T-helper 2 cell treated with Interferon-gamma antibody and Interleukin-4, amounts not matched to agents 5 μg/mL and 100 μg/mL, for 36 hours (primary cell): ENCODE results near the gene CCNY.
"Not testable (repeated sequence)": the region's sequence is repeated elsewhere in the genome, so short reads cannot be mapped to it uniquely, and the experiment has no call there.

Experiments
- DNase-seq: peaks from one replicate; pipeline ENCODE4 v3.0.0; 2021; ENCODE audit warnings: low spot score
- H3K27ac Mint-ChIP-seq: one replicate; pipeline ENCODE4 v1.8.0; 2021; ENCODE audit warnings: mild to moderate bottlenecking, mixed read lengths
- H3K27me3 Mint-ChIP-seq: one replicate; pipeline ENCODE4 v1.8.0; 2021; ENCODE audit warnings: low read depth, mixed read lengths
- H3K36me3 Mint-ChIP-seq: one replicate; pipeline ENCODE4 v1.8.0; 2021; ENCODE audit warnings: low read depth, mixed read lengths
- H3K4me1 Mint-ChIP-seq: one replicate; pipeline ENCODE4 v1.8.0; 2021; ENCODE audit warnings: low read depth, mixed read lengths
- H3K4me3 Mint-ChIP-seq: one replicate; pipeline ENCODE4 v1.8.0; 2022; ENCODE audit warnings: mild to moderate bottlenecking, moderate library complexity, mixed read lengths
- H3K9me3 Mint-ChIP-seq: one replicate; pipeline ENCODE4 v1.8.0; 2021; ENCODE audit warnings: mixed read lengths

The CCNY gene

DNA sequence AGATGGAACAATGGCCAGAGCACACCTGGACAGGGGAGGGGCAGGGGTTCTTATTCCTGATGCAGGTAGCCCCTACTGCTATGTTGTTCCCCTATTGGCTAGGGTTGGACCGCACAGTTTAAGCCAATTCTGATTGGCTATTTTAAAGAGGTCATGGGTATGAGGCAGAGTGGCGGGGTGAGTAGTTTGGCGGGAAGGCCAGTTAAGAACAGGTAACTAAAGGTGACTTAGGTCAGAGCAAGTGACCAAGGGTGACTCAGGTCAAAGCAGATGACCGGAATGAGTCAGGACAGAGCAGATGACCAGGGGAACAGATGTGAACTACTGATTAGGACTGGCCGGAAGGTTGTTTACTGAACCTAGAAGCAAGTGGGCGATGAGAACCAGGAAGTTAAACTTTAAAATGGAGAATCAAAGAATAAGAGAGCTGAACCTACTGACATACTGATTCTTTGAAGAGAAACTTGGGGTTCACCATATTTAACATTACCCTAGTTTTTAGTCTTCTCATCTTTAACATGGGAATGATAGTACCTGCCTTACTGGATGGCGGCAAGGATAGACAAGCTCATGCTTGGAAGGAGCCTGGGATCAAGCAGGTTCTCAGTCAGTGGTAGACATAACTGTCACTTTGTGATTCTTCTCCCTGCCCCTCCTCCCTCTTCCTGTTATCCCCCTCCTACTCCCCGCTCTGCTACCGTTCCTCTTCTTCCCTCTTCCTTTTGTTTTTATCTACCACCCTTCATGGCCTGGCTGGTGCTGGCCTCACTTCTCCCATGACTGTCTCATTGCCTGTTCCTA is 55.0 kb downstream of the CCNY start:
- Mint-ChIP-seq H3K27ac (no peak overlapping the region), H3K9me3 (peaks cover 20% of the 10 kb centered on the region), H3K27me3 (no peaks in the 10 kb centered on the region), H3K4me1 (peaks cover 11% of the 10 kb centered on the region), H3K36me3 (peaks cover 14% of the 10 kb centered on the region), H3K4me3 (no peak overlapping the region)
- no peak for DNase-seq

DNA sequence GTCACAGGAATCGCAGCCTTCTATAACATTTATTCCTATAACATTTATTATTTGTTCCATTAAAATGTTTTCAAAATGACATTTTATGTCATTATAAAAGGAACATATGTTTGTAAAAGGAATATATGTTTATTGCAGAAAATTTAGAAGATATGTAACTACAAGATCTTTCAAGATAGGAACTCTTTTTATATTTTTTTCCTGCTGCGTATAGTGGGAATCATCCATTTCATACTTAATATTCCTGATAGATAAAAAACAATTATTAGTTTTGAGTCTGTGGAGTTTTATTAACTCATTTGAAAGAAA is 55.6 kb downstream of the CCNY start:
- Mint-ChIP-seq H3K27me3 (no peaks in the 10 kb centered on the region), H3K27ac (no peak overlapping the region), H3K9me3 (peaks cover 20% of the 10 kb centered on the region), H3K4me3 (no peak overlapping the region), H3K36me3 (peaks cover 14% of the 10 kb centered on the region), H3K4me1 (peaks cover 7% of the 10 kb centered on the region)
- no peak for DNase-seq

DNA sequence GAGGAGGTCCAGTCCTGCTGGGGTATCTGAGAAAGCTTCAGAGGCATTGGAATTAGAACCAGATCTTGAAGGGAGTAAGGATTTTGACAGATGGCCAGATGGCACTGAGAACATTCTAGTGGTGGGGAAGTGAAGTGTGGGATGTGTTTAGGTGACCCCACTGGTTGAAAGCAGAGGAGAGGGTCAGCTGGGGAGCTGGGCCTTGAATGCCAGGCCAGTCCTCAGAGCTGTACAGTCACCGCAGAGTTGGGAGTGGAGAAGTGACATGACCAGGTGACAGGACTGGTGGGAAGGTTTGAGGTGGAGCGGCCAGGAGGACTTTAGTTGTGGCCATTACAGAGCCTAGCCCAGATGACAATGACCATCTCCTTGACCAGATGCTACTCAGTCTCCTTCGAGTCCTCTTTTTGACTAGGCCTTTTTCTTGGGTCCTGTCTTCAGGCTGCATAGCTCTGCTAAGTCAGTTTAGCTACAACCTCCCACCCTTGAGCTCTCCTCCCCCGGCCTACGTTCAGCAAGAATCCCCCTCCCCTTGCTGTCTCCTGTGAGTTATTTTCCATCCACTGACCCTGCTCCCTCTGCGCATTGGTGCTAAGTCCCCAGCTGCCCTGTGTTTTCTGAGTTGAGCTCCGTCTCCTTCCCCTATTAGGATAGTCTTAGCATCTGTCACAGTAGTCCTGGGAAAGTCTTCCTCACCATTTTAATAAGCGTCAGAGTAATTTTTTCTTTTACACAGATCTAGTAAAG is 56.3 kb downstream of the CCNY start:
- Mint-ChIP-seq H3K4me1 (peaks cover 4% of the 10 kb centered on the region), H3K27ac (no peak overlapping the region), H3K27me3 (no peaks in the 10 kb centered on the region), H3K36me3 (peaks cover 14% of the 10 kb centered on the region), H3K4me3 (no peak overlapping the region), H3K9me3 (peaks cover 20% of the 10 kb centered on the region)
- no peak for DNase-seq

DNA sequence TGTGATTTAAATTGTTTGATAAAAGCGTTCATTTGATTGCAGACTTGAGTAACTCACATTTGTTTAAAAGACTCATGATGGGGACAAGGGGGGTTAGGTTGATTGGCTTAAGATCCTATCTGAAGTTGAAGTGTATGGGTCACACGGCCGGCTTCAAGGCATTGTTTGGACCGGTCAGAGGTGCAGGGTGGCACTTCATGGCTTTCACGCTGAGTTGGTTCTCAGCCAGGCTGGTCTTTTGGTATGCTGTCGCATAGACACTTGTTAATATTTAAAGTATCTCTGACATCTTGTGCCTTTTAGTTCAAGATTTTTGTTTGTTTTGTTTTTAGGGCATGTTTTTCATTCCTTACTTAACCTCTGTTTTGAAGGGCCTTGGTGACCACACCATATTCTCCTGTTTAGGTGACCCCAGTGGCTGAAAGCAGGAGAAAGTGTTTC is 58.1 kb downstream of the CCNY start:
- Mint-ChIP-seq H3K36me3 (peaks cover 14% of the 10 kb centered on the region), H3K27me3 (no peaks in the 10 kb centered on the region), H3K4me3 (no peak overlapping the region), H3K9me3 (peaks cover 20% of the 10 kb centered on the region), H3K27ac (no peak overlapping the region), H3K4me1 (peaks cover 1% of the 10 kb centered on the region)
- no peak for DNase-seq

DNA sequence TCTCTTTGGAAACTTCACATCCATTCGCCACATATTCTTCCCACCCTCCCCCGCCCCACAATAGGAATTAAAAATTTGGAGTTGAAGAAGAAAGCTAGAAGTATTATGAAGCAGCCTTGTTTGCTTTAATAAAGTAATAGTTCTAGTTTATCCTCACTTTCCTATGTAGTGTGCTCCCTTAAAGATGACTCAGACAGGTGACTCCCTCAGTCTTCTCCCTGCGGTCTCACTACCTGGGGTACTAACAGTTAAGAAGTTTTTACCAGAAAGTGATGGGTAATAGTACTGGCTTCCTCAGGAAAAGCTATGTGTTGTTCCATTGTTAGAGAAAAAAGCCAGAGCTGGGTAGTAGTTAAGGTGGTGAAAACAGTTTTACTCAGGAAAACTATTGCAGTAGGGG is 58.6 kb downstream of the CCNY start:
- Mint-ChIP-seq H3K9me3 (peaks cover 16% of the 10 kb centered on the region), H3K27ac (no peak overlapping the region), H3K36me3 (peaks cover 11% of the 10 kb centered on the region), H3K4me3 (no peak overlapping the region), H3K4me1 (peaks cover 1% of the 10 kb centered on the region), H3K27me3 (no peaks in the 10 kb centered on the region)
- no peak for DNase-seq

DNA sequence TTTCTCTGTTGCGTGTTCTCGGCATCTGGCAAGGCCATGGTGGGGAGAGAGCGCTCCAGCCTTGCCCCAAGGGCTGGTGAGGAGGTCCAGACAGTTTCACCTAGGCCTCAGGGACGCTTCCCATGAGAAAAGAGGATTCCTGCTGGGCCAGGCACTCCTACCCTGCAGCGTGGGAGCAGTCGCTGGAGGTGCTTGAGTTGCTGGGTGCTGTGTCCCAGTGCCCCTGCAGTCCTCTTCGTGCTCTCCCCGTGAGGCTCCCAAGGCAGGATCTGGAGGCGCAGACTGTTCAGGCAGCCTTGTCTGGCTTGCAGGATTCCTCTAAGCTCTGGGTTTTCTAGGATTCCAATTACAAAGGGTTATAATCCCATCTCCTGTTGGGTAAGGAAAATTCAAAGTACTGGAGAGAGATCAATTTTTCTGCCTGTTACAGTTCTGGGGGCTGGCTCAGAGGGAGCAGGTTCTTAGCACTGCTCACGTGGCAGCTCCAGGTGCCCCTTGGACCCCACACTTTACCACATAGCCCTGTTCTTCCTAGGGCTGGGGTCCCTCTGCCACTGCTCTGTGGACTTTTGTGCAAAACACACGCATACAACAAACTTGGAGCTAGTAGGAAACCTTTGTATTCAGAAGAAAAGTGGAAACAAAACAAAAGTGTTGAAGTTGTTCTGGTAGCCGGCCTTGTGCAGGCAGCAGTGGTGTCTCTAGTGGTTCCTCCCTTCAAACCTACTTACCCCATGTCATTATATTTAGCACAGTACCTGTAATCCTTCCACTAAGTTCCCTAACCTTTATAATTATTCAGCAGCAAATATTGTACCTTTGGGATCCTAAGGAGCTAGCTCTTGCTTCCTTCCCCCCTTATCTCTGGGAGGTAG is 60.5 kb downstream of the CCNY start:
- Mint-ChIP-seq H3K9me3 (peaks cover 1% of the 10 kb centered on the region), H3K36me3 (peaks cover under 1% of the 10 kb centered on the region), H3K27me3 (no peaks in the 10 kb centered on the region), H3K4me1 (no peaks in the 10 kb centered on the region), H3K27ac (no peak overlapping the region), H3K4me3 (no peak overlapping the region)
- DNase-seq = no peak

DNA sequence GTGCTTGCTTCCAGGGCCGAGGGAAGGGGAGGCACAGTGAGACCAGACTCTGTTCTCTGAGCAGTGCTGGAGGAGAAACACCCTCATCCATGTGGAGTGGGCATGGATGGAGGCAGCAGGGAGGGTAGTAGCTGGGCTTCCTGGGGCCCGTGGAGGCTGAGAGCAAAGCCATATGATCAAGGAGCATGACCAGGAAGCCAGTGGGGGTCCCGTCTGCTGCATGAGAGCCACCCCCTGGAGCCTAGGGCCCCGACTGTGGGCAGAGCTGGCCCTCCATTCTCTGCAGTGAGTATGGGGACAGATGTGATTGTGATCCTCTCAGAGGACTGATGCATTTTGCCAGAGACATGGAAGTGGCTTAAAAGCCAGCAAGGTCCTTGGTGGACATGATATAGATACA is 61.6 kb downstream of the CCNY start:
- Mint-ChIP-seq H3K27me3 (no peaks in the 10 kb centered on the region), H3K27ac (no peak overlapping the region), H3K36me3 (no peaks in the 10 kb centered on the region), H3K9me3 (no peaks in the 10 kb centered on the region), H3K4me3 (no peak overlapping the region), H3K4me1 (no peaks in the 10 kb centered on the region)
- DNase-seq = no peak

DNA sequence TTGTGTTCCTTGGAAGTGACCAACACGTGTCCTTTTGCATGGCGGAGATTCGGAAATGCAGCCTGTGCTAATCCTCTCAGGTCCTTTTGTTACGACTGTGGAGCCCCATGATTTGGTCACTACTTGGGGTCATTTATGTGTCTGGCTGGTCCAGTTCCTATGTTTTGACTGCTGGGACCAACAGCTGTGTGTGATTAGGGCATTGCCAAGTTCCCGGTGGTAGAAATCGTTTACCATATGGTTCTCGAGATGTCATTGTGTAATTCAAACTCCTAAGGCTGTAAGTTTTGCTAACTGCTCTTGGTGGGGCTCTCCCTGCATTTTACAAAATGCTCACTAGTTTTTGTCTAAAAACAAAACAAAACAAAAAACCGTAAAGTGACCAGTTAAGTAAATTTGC is 62.0 kb downstream of the CCNY start:
- H3K9me3 Mint-ChIP-seq = no peaks in the 10 kb centered on the region
- DNase-seq = no peak
- H3K4me1 Mint-ChIP-seq = no peaks in the 10 kb centered on the region
- H3K4me3 Mint-ChIP-seq = no peak overlapping the region
- no peaks in the 10 kb centered on the region for H3K36me3 Mint-ChIP-seq
- H3K27me3 Mint-ChIP-seq = no peaks in the 10 kb centered on the region
- no peak overlapping the region for H3K27ac Mint-ChIP-seq

DNA sequence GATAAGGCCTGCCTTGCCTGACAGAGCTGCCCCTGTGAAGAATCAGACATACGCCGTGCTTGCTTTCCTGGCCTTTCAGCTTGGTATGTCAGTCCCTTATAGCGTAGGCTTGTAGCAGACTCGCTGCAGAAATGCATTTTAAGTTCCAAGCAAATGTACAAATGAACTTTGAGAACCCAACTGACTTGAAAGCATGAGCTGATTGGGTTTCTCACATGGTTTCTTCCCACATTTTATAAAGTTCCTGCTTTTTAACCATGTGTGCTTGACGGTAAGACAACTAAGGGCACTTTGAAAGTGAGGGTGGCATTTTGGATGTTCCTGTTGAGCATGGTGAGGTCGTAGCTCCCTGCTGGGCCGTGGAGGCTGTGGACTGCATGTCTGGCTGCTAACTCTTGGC is 62.6 kb downstream of the CCNY start:
- no peak overlapping the region for H3K4me3 Mint-ChIP-seq
- no peaks in the 10 kb centered on the region for H3K36me3 Mint-ChIP-seq
- no peaks in the 10 kb centered on the region for H3K27me3 Mint-ChIP-seq
- H3K9me3 Mint-ChIP-seq = no peaks in the 10 kb centered on the region
- no peaks in the 10 kb centered on the region for H3K4me1 Mint-ChIP-seq
- H3K27ac Mint-ChIP-seq = no peak overlapping the region
- DNase-seq = no peak

DNA sequence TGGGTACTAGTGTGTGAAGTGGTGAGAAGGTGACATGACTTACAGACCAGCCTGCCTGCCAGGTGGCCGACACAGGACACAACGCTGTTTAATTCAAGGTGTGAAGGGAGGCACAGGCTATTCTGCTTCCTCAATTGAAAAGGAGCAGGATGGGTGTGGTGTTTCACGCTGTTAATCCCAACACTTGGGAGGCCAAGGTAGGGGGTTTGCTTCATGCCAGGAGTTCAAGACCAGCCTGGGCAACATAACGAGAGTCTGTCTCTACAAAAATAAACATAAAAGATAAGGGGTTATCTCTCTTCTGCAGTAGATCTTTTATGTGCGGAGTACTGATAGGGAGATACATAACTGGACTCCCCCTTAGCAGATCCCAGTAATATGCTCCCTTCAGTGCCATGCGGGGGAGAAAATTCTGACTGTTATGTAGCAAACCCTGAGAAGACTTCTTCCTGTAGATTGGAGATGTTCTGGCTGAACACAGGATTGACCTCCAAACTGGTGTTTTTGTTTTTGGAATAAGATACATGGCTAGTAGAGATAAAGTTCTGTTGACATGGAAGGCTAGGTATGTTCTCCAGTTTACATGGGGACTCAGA is 63.2 kb downstream of the CCNY start:
- Mint-ChIP-seq H3K36me3 (no peaks in the 10 kb centered on the region), H3K9me3 (no peaks in the 10 kb centered on the region), H3K27me3 (no peaks in the 10 kb centered on the region), H3K4me1 (no peaks in the 10 kb centered on the region), H3K4me3 (no peak overlapping the region), H3K27ac (no peak overlapping the region)
- DNase-seq = no peak

DNA sequence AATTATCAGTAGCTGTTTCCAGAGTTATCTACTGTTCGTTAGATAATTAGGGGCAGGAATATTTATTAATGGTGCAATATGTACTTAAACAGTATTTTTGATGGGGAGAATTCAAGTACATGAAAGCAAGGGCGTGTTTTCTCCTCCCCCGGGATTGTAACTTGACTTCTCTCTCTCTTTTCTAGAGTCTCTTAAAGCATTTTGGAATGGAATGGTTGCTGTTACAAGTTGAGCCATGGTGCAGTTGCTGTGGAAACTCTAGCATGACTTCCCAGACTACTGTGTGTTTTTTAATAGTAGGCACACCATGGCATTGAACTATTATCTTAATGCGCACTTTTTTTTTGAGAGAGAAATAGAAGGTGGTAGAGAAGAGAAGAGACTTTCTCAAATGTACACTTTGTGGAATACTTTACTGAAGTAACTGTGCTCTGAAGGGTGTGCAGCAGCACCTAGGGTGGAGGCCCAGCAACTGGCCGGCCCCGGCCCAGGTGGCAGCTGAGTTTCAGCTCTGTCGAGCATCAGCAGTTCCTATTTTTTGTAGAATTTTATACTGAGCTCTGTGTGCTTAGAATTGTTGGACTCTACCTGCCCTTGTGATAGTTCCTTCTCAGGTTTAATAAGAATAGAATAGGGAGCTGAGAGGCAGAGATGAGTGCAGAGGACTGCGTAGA is 64.4 kb downstream of the CCNY start:
- DNase-seq = no peak
- H3K4me1 Mint-ChIP-seq = no peaks in the 10 kb centered on the region
- no peaks in the 10 kb centered on the region for H3K9me3 Mint-ChIP-seq
- H3K27me3 Mint-ChIP-seq = no peaks in the 10 kb centered on the region
- no peak overlapping the region for H3K27ac Mint-ChIP-seq
- H3K4me3 Mint-ChIP-seq = no peak overlapping the region
- no peaks in the 10 kb centered on the region for H3K36me3 Mint-ChIP-seq

DNA sequence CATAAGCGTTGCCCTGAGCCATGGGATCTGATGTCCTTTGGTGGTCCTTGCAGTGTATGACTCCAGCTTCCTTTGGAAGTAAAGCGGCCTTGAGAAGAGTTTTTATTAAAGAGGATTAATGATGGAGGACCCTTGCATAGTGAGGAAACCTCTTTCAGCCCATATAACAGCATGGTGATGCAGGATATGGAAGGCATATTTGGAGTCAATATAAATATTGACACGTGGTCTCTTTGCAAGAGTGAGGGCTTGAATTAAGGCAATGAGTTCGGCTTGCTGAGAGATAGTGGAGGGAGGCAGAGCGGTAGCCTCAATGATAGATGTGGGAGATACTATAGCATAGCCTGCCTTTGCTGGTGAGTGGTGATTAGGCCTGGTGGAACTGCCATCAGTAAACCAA is 67.2 kb downstream of the CCNY start:
- DNase-seq, H3K4me1 Mint-ChIP-seq, H3K27me3 Mint-ChIP-seq, H3K27ac Mint-ChIP-seq, H3K36me3 Mint-ChIP-seq, H3K9me3 Mint-ChIP-seq, H3K4me3 Mint-ChIP-seq: not testable (repeated sequence)

DNA sequence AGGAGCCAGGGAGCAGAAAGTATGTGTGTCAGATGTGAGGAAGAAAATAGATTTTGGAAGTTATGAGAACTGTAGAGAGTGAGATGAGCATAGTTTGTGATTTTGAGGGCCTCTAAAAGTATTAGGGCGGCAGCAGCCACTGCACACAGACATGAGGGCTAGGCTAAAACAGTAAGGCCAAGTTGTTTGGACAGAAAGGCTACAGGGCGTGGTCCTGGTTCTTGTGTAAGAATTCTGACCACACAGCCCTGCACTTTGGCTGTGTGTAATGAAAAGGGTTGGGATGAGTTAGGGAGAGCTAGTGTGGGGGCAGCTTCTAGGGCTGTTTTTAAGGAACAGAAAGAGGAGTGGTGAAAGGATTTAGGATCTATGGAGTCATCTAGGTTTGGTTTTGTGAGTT is 67.8 kb downstream of the CCNY start:
- DNase-seq, H3K9me3 Mint-ChIP-seq, H3K27me3 Mint-ChIP-seq, H3K4me3 Mint-ChIP-seq, H3K36me3 Mint-ChIP-seq, H3K27ac Mint-ChIP-seq, H3K4me1 Mint-ChIP-seq: not testable (repeated sequence)
